HepG2 (cell line): ENCODE results near the gene SRC. TPM values are rescaled to one million over a fixed set of nuclear protein-coding genes. Genes with fewer than 3 reads are reported as not detected.
A peak's percentile ranks its signal among the peaks of the same experiment; 100 is the strongest.

Experiments
- ATF6 ChIP-seq: sonication (generic); formaldehyde crosslinking; conservative IDR thresholded peaks from 2 replicates; pipeline ENCODE4 v1.4.0; 2020; ENCODE audit warnings: missing genetic modification reagents
- BRD4 ChIP-seq: sonication (generic); formaldehyde crosslinking; IDR thresholded peaks from 2 replicates; pipeline ENCODE4 v1.4.0; 2020; ENCODE audit warnings: missing genetic modification reagents
- DDIT3 ChIP-seq: sonication (generic); formaldehyde crosslinking; IDR thresholded peaks from 2 replicates; pipeline ENCODE4 v1.4.0; 2020; ENCODE audit warnings: mild to moderate bottlenecking, missing genetic modification reagents
- FOXA1 ChIP-seq, 2 experiments: fragments of 450-650 bp in 1 of 2; sonication (generic) in 1 of 2; formaldehyde crosslinking in 1 of 2; IDR thresholded peaks; 2 replicates each; pipeline versions ENCODE4 v1.4.0 to v1.6.1; 2016 to 2020; ENCODE audit warnings: missing genetic modification reagents in 1 of 2
- HES4 ChIP-seq: sonication (generic); formaldehyde crosslinking; IDR thresholded peaks from 2 replicates; pipeline ENCODE4 v1.9.0; 2021; ENCODE audit warnings: mild to moderate bottlenecking, missing genetic modification reagents, borderline replicate concordance
- HOXD1 ChIP-seq: sonication (generic); formaldehyde crosslinking; IDR thresholded peaks from 2 replicates; pipeline ENCODE4 v1.5.0; 2020; ENCODE audit warnings: missing genetic modification reagents
- KMT2B ChIP-seq: IDR thresholded peaks from 2 replicates; pipeline ENCODE4 v1.6.1; 2016; ENCODE audit warnings: missing genetic modification reagents, missing compliant biosample characterization
- NBN ChIP-seq: fragments of 450-650 bp; conservative IDR thresholded peaks from 2 replicates; pipeline ENCODE4 v1.6.1; 2017
- PITX1 ChIP-seq: sonication (generic); formaldehyde crosslinking; IDR thresholded peaks from 2 replicates; pipeline ENCODE4 v1.5.1; 2020; ENCODE audit warnings: mild to moderate bottlenecking, missing genetic modification reagents
- PTBP1 ChIP-seq: fragments of 200-400 bp; formaldehyde crosslinking; IDR thresholded peaks from 2 replicates; pipeline ENCODE4 v1.6.1; 2018; ENCODE audit warnings: low read length, low read depth; ENCODE audit not compliant: poor library complexity, severe bottlenecking
- RARG ChIP-seq: sonication (generic); formaldehyde crosslinking; IDR thresholded peaks from 2 replicates; pipeline ENCODE4 v1.4.0; 2020; ENCODE audit warnings: low read depth, mild to moderate bottlenecking, missing genetic modification reagents
- RORA ChIP-seq: sonication (generic); formaldehyde crosslinking; IDR thresholded peaks from 2 replicates; pipeline ENCODE4 v1.5.0; 2020; ENCODE audit warnings: mild to moderate bottlenecking, missing genetic modification reagents, moderate library complexity
- SNRNP70 ChIP-seq: fragments of 200-400 bp; formaldehyde crosslinking; IDR thresholded peaks from 2 replicates; pipeline ENCODE4 v1.6.1; 2017; ENCODE audit warnings: mild to moderate bottlenecking, low read depth, low read length, moderate library complexity
- SP2 ChIP-seq: sonication (generic); formaldehyde crosslinking; IDR thresholded peaks from 2 replicates; pipeline ENCODE4 v1.5.1; 2020; ENCODE audit warnings: mild to moderate bottlenecking, missing genetic modification reagents
- STAG1 ChIP-seq: sonication (generic); formaldehyde crosslinking; IDR thresholded peaks from 2 replicates; pipeline ENCODE4 v1.4.0; 2020; ENCODE audit warnings: missing genetic modification reagents
- THAP8 ChIP-seq: sonication (generic); formaldehyde crosslinking; IDR thresholded peaks from 2 replicates; pipeline ENCODE4 v1.5.1; 2020; ENCODE audit warnings: missing genetic modification reagents, mild to moderate bottlenecking, borderline replicate concordance
- ZKSCAN8 ChIP-seq: IDR thresholded peaks from 2 replicates; pipeline ENCODE4 v1.6.1; 2016; ENCODE audit warnings: borderline replicate concordance, missing genetic modification reagents, missing compliant biosample characterization
- ZNF234 ChIP-seq: sonication (generic); formaldehyde crosslinking; conservative IDR thresholded peaks from 2 replicates; pipeline ENCODE4 v1.5.1; 2020; ENCODE audit warnings: mild to moderate bottlenecking, missing genetic modification reagents
- ZNF562 ChIP-seq: sonication (generic); formaldehyde crosslinking; IDR thresholded peaks from 2 replicates; pipeline ENCODE4 v1.8.0; 2022; ENCODE audit warnings: missing genetic modification reagents, borderline replicate concordance
- ZNF605 ChIP-seq: sonication (generic); formaldehyde crosslinking; IDR thresholded peaks from 2 replicates; pipeline ENCODE4 v1.8.0; 2022; ENCODE audit warnings: mild to moderate bottlenecking, missing genetic modification reagents
- ZNF629 ChIP-seq: sonication (generic); formaldehyde crosslinking; conservative IDR thresholded peaks from 2 replicates; pipeline ENCODE4 v1.5.0; 2020; ENCODE audit warnings: missing genetic modification reagents
- ZNF761 ChIP-seq: sonication (generic); formaldehyde crosslinking; conservative IDR thresholded peaks from 2 replicates; pipeline ENCODE4 v1.4.0; 2020; ENCODE audit warnings: mild to moderate bottlenecking, missing genetic modification reagents
- ZNF780A ChIP-seq: sonication (generic); formaldehyde crosslinking; IDR thresholded peaks from 2 replicates; pipeline ENCODE4 v1.8.0; 2022; ENCODE audit warnings: mild to moderate bottlenecking, missing genetic modification reagents, moderate library complexity
- ZNF782 ChIP-seq: sonication (generic); formaldehyde crosslinking; IDR thresholded peaks from 2 replicates; pipeline ENCODE4 v1.4.0; 2020; ENCODE audit warnings: missing genetic modification reagents, mild to moderate bottlenecking, borderline replicate concordance
- ZNF816 ChIP-seq: sonication (generic); formaldehyde crosslinking; IDR thresholded peaks from 2 replicates; pipeline ENCODE4 v1.8.0; 2022; ENCODE audit warnings: missing genetic modification reagents, mild to moderate bottlenecking, borderline replicate concordance
- polyA plus RNA-seq, 8 experiments: library from polyadenylated mRNA; depleted of rRNA in 3 of 8; stranded (reverse) in 7 of 8; unstranded in 1 of 8; fragments of >200 nt; fragmentation: Illumina TruSeq in 4 of 8; extraction: Trizol in 4 of 8; gene quantifications; 2 replicates each; pipeline versions ENCODE4 v1.2.1 to v1.2.3, GENCODE V29; 2011 to 2016; ENCODE audit warnings: low read depth in 4 of 8, missing spikeins in 1 of 8, mixed read lengths in 1 of 8; ENCODE audit not compliant: insufficient read depth in 1 of 8
- total RNA-seq, 5 experiments: library from RNA; depleted of rRNA; stranded (reverse); fragments of >200 nt; fragmentation: Illumina TruSeq; extraction: Trizol; gene quantifications; 2 replicates each; pipeline ENCODE4 v1.2.3, GENCODE V29; 2016; ENCODE audit warnings: low read depth in 1 of 5
- TF ChIP-seq, protein P1 (sequence below): sonication (generic); formaldehyde crosslinking; conservative IDR thresholded peaks from 2 replicates; pipeline ENCODE4 v1.4.0; 2020; ENCODE audit warnings: missing genetic modification reagents
- TF ChIP-seq, protein P2 (sequence below): sonication (generic); formaldehyde crosslinking; IDR thresholded peaks from 2 replicates; pipeline ENCODE4 v1.5.0; 2020; ENCODE audit warnings: missing genetic modification reagents

Gene SRC
- total and polyA plus RNA-seq, 2 of the 13 experiments (the other 11 are each of a cell fraction or from before 2014, with no cell fraction given): 54.7 to 192 TPM

- no peak for TF ChIP-seq PTBP1
- no peak for TF ChIP-seq ZNF234 (CRISPR knock-in tag)
- no peak for TF ChIP-seq FOXA1 (IDR thresholded peaks at IDR 0.05)
- TF ChIP-seq FOXA1 (CRISPR knock-in tag; IDR thresholded peaks at IDR 0.05): peak; percentile 54; the same call in 1 of the 2 replicates
- no peak for TF ChIP-seq ZNF761 (CRISPR knock-in tag)
- TF ChIP-seq, protein P1, sequence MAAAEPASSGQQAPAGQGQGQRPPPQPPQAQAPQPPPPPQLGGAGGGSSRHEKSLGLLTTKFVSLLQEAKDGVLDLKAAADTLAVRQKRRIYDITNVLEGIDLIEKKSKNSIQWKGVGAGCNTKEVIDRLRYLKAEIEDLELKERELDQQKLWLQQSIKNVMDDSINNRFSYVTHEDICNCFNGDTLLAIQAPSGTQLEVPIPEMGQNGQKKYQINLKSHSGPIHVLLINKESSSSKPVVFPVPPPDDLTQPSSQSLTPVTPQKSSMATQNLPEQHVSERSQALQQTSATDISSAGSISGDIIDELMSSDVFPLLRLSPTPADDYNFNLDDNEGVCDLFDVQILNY (CRISPR knock-in tag): no peak
- no peak for TF ChIP-seq STAG1 (CRISPR knock-in tag)
- no peak for TF ChIP-seq ZNF562
- TF ChIP-seq THAP8 (CRISPR knock-in tag): no peak
- 0 out of 2 replicates have a peak, but pooled peaks have one; percentile 49 for TF ChIP-seq HES4 (CRISPR knock-in tag)
- no peak for TF ChIP-seq NBN
- TF ChIP-seq ZNF780A (CRISPR knock-in tag): no peak
- TF ChIP-seq KMT2B (CRISPR knock-in tag): no peak
- peak; percentile 99 for TF ChIP-seq ZKSCAN8 (CRISPR knock-in tag)
- no peak for TF ChIP-seq SNRNP70
- TF ChIP-seq RORA (CRISPR knock-in tag): no peak
- no peak for TF ChIP-seq DDIT3 (CRISPR knock-in tag)
- no peak for TF ChIP-seq HOXD1 (CRISPR knock-in tag)
- TF ChIP-seq SP2 (CRISPR knock-in tag): no peak
- TF ChIP-seq BRD4 (CRISPR knock-in tag): no peak; the same call in 1 of the 2 replicates
- TF ChIP-seq ZNF816 (CRISPR knock-in tag): no peak
- TF ChIP-seq RARG (CRISPR knock-in tag): no peak
- TF ChIP-seq, protein P2, sequence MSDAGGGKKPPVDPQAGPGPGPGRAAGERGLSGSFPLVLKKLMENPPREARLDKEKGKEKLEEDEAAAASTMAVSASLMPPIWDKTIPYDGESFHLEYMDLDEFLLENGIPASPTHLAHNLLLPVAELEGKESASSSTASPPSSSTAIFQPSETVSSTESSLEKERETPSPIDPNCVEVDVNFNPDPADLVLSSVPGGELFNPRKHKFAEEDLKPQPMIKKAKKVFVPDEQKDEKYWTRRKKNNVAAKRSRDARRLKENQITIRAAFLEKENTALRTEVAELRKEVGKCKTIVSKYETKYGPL: no peak
- TF ChIP-seq ATF6 (CRISPR knock-in tag): no peak
- no peak for TF ChIP-seq ZNF629
- no peak for TF ChIP-seq ZNF605 (CRISPR knock-in tag)
- no peak for TF ChIP-seq PITX1 (CRISPR knock-in tag)
- TF ChIP-seq ZNF782 (CRISPR knock-in tag): no peak
Measured at GRCh38 chr20:37343212-37343993, 2.5 kb upstream of the SRC start (continued).
